ENCODE data around the gene MS4A3. TPM values are rescaled to one million over a fixed set of nuclear protein-coding genes. Genes with fewer than 3 reads are reported as not detected.

MS4A3 gene
- total and polyA plus RNA-seq, 2 of the 4 experiments (the other 2 are of a cell fraction) = not detected

GRCh38 chr11:60077981-60078380 is 21.5 kb downstream of the MS4A3 start:
- ChIA-PET POLR2A (ENCODE audit: unreplicated experiment) (no interaction called here), CTCF (no interaction called here)
- Histone ChIP-seq H4K20me1 (ENCODE audit: insufficient read depth, low read length) (no peaks in the 10 kb centered on the region), H2BK20ac (ENCODE audit: low read depth, low read length) (no peak overlapping the region), H3K9me1 (ENCODE audit: insufficient read depth, low read length) (no peaks in the 10 kb centered on the region), H4K91ac (ENCODE audit: insufficient read depth, low read depth, low read length) (no peak overlapping the region), H3K4me1 (ENCODE audit: control insufficient read depth, insufficient read depth, low read length) (no peaks in the 10 kb centered on the region), H2AK9ac (replicated peaks; ENCODE audit: low read depth, low read length, poor library complexity) (no peak overlapping the region), H2AK5ac (ENCODE audit: low read depth, low read length) (no peak overlapping the region), H4K5ac (ENCODE audit: low read depth, low read length) (no peak overlapping the region), H3K23ac (ENCODE audit: low read depth, low read length) (no peak overlapping the region), H2BK15ac (ENCODE audit: low read depth, low read length) (no peak overlapping the region), H3K79me1 (ENCODE audit: low read depth in 1 of 2, low read length in 2 of 2) (no peaks in the 10 kb centered on the region), H3K4me3 (ENCODE audit: insufficient read depth, low read depth, low read length) (no peak overlapping the region), H2BK120ac (ENCODE audit: low read depth, low read length) (no peak overlapping the region), H3K27me3 (ENCODE audit: control insufficient read depth, insufficient read depth, low read length) (no peaks in the 10 kb centered on the region), H3K4me2 (ENCODE audit: low read depth, low read length) (no peak overlapping the region), H3K56ac (ENCODE audit: extremely low read depth, insufficient read depth, low read length) (no peak overlapping the region), H2AFZ (replicated peaks; ENCODE audit: low read length, poor library complexity) (no peak overlapping the region), H3K14ac (replicated peaks; ENCODE audit: low read depth, low read length) (no peak overlapping the region), H4K8ac (ENCODE audit: low read depth in 2 of 2, low read length in 2 of 2) (no peak overlapping the region), H3K36me3 (ENCODE audit: control insufficient read depth, insufficient read depth, low read length) (no peaks in the 10 kb centered on the region), H3K27ac (ENCODE audit: insufficient read depth, low read length) (no peak overlapping the region), H3K4ac (ENCODE audit: low read depth, low read length) (no peak overlapping the region), H3K9ac (ENCODE audit: low read depth, low read length) (no peak overlapping the region), H3K18ac (ENCODE audit: low read depth, low read length) (no peak overlapping the region), H2BK5ac (ENCODE audit: low read depth, low read length, poor library complexity, severe bottlenecking) (no peak overlapping the region), H3K9me3 (ENCODE audit: control insufficient read depth, insufficient read depth, low read length) (peaks cover 3% of the 10 kb centered on the region; the same call in 1 of the 2 replicates)
- in situ Hi-C loops (cut with MboI; ENCODE audit: low sequenced_read_pairs) = no loop called here
- dilution Hi-C loops (cut with HindIII; ENCODE audit: low sequenced_read_pairs, unreplicated experiment) = no loop called here
- intact Hi-C loops (cut with micrococcal nuclease) = no loop called here
- BruUV-seq (replicated peaks) = no TSS peak
- ATAC-seq (ENCODE audit: low read depth) = no peak
- 75% methylated on average over 1 of the region's 1 CpG; no CpG with 5 or more reads in 1 of the 2 experiments for WGBS, 2 experiments (ENCODE audit: extremely low coverage in 2 of 2, insufficient read length in 1 of 2)
- TF ChIP-seq MAZ (IDR thresholded peaks at IDR 0.05; ENCODE audit: borderline replicate concordance, low read depth, low read length) (no peak), RAD21 (IDR thresholded peaks at IDR 0.05; ENCODE audit: low read length) (no peak), POLR2A (IDR thresholded peaks at IDR 0.05; ENCODE audit: low read depth, low read length) (no peak), USF2 (IDR thresholded peaks at IDR 0.05; ENCODE audit: low read depth, low read length) (no peak)
- DNase-seq = no peak
